Neuronal stem cell (in vitro differentiated cells): Measurements from ENCODE around the gene KRT9.
A peak's percentile ranks its signal among the peaks of the same experiment; 100 is the strongest.

Source experiments
- DNase-seq: peaks from one replicate; pipeline ENCODE4 v3.0.0-alpha.2; 2013; ENCODE audit warnings: low spot score
- H2AFZ ChIP-seq: one replicate; pipeline ENCODE4 v1.6.1; 2013; ENCODE audit warnings: mild to moderate bottlenecking, low read length, inconsistent platforms
- H2AK5ac ChIP-seq: 2 replicates; pipeline ENCODE4 v1.6.1; 2013; ENCODE audit warnings: low read depth, mild to moderate bottlenecking, inconsistent platforms, low read length, moderate library complexity, mixed read lengths
- H2BK120ac ChIP-seq: 2 replicates; pipeline ENCODE4 v1.6.1; 2013; ENCODE audit warnings: low read depth, mild to moderate bottlenecking, inconsistent platforms, low read length, moderate library complexity, mixed read lengths
- H2BK12ac ChIP-seq: one replicate; pipeline ENCODE4 v1.6.1; 2013; ENCODE audit warnings: low read length, inconsistent platforms
- H2BK15ac ChIP-seq: 2 replicates; pipeline ENCODE4 v1.6.1; 2013; ENCODE audit warnings: mild to moderate bottlenecking, low read length, inconsistent platforms, mixed read lengths
- H2BK5ac ChIP-seq: one replicate; pipeline ENCODE4 v1.6.1; 2013; ENCODE audit warnings: inconsistent platforms, mild to moderate bottlenecking, low read length, moderate library complexity
- H3K14ac ChIP-seq: one replicate; pipeline ENCODE4 v1.6.1; 2013; ENCODE audit warnings: low read length, inconsistent platforms
- H3K18ac ChIP-seq: 2 replicates; pipeline ENCODE4 v1.6.1; 2013; ENCODE audit warnings: low read length, inconsistent platforms
- H3K23ac ChIP-seq: 2 replicates; pipeline ENCODE4 v1.6.1; 2013; ENCODE audit warnings: low read depth, mild to moderate bottlenecking, mixed read lengths, low read length, inconsistent platforms; ENCODE audit not compliant: poor library complexity
- H3K27ac ChIP-seq: replicated peaks from 3 replicates; pipeline ENCODE4 v1.5.1; 2013; ENCODE audit warnings: low read length, inconsistent platforms
- H3K27me3 ChIP-seq, 3 experiments: 2 replicates each; pipeline ENCODE4 v1.6.1; 2013; ENCODE audit warnings: low read length in 3 of 3, mild to moderate bottlenecking in 2 of 3, inconsistent platforms in 1 of 3, low read depth in 1 of 3, mixed read lengths in 1 of 3, moderate library complexity in 1 of 3; ENCODE audit not compliant: control insufficient read depth in 3 of 3, insufficient read depth in 3 of 3
- H3K36me3 ChIP-seq, 2 donors: replicated peaks in 1 of 2; 2 replicates each; pipeline ENCODE4 v1.6.1; 2013; ENCODE audit warnings: low read length in 2 of 2; ENCODE audit not compliant: control insufficient read depth in 2 of 2, insufficient read depth in 2 of 2
- H3K4ac ChIP-seq: 2 replicates; pipeline ENCODE4 v1.6.1; 2013; ENCODE audit warnings: inconsistent platforms, mild to moderate bottlenecking, low read length, moderate library complexity
- H3K4me1 ChIP-seq, 2 donors: 1 replicate in 1 of 2; 2 replicates in 1 of 2; pipeline ENCODE4 v1.6.1; 2013; ENCODE audit warnings: low read length in 2 of 2, low read depth in 1 of 2; ENCODE audit not compliant: control insufficient read depth in 2 of 2, insufficient read depth in 1 of 2
- H3K4me2 ChIP-seq: one replicate; pipeline ENCODE4 v1.6.1; 2013; ENCODE audit warnings: mild to moderate bottlenecking, low read length, inconsistent platforms; ENCODE audit not compliant: insufficient read depth, poor library complexity, severe bottlenecking
- H3K4me3 ChIP-seq, 2 donors: 2 replicates each; pipeline ENCODE4 v1.5.1; 2013; ENCODE audit warnings: low read length in 2 of 2, mild to moderate bottlenecking in 2 of 2, inconsistent platforms in 1 of 2, moderate library complexity in 1 of 2
- H3K79me1 ChIP-seq: one replicate; pipeline ENCODE4 v1.6.1; 2013; ENCODE audit warnings: low read depth, mild to moderate bottlenecking, inconsistent platforms, low read length, moderate library complexity
- H3K9ac ChIP-seq: one replicate; pipeline ENCODE4 v1.6.1; 2013; ENCODE audit warnings: mild to moderate bottlenecking, low read depth, low read length, inconsistent platforms; ENCODE audit not compliant: poor library complexity
- H3K9me3 ChIP-seq, 2 donors: replicated peaks in 1 of 2; 2 replicates each; pipeline versions ENCODE3 to v1.6.1; 2013; ENCODE audit warnings: low read length in 2 of 2, mild to moderate bottlenecking in 2 of 2, inconsistent platforms in 1 of 2, low read depth in 1 of 2, mixed read lengths in 1 of 2, moderate library complexity in 1 of 2; ENCODE audit not compliant: control insufficient read depth in 2 of 2, insufficient read depth in 1 of 2
- H4K8ac ChIP-seq: one replicate; pipeline ENCODE4 v1.6.1; 2013; ENCODE audit warnings: low read depth, mild to moderate bottlenecking, inconsistent platforms, low read length, moderate library complexity
- H4K91ac ChIP-seq: one replicate; pipeline ENCODE4 v1.6.1; 2013; ENCODE audit warnings: low read length, low read depth, mild to moderate bottlenecking, inconsistent platforms; ENCODE audit not compliant: poor library complexity
- WGBS, 2 donors: extraction: QIAGEN DNeasy Blood & Tissue Kit; methylation state at CpG; one replicate each; pipeline ENCODE4 v1.1.7; 2013; ENCODE audit warnings: missing lambda C conversion rate in 2 of 2, mixed read lengths in 1 of 2; ENCODE audit not compliant: insufficient read length in 2 of 2, insufficient replicate concordance in 1 of 2; ENCODE audit errors: extremely low coverage in 2 of 2; 5-methylcytosine and 5-hydroxymethylcytosine counted together

The KRT9 gene

DNA sequence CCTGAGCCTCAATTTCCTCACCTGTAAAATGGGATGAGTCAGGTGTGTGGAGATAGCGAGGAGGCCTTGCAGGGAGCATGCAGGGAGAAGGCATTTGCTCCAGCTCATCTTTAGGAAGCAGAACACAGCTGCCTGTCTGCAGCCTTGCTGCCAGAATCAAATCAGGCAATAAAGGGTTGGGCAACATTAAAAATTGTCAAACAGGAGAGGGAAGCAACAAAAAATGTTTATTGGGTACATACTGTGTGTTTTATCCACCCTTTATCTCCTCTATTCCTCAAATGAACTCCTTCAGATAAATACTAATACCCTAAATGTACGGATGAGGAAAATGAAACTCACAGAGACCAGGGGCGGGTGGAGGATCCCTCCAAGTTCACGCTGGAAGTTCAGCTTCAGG lies 28.5 kb upstream of the KRT9 start:
- Histone ChIP-seq H3K79me1 (no peaks in the 10 kb centered on the region), H3K4ac (no peak overlapping the region), H2BK15ac (no peak overlapping the region), H3K4me1 (peaks cover 0 to 5% of the 10 kb centered on the region in 2 donors), H2AK5ac (no peak overlapping the region), H2BK12ac (no peak overlapping the region), H3K36me3 (no peaks in the 10 kb centered on the region), H3K4me3 (no peak overlapping the region), H4K8ac (no peak overlapping the region), H3K23ac (no peak overlapping the region), H2BK5ac (no peak overlapping the region), H3K14ac (no peak overlapping the region), H3K27ac (no peak overlapping the region), H4K91ac (no peak overlapping the region), H3K27me3 (peaks cover 0 to 9% (median 0%) of the 10 kb centered on the region in 3 experiments), H3K9me3 (no peaks in the 10 kb centered on the region), H3K18ac (no peak overlapping the region), H2AFZ (no peak overlapping the region), H3K4me2 (no peak overlapping the region), H3K9ac (no peak overlapping the region), H2BK120ac (no peak overlapping the region)
- DNase-seq = no peak
- WGBS, 2 donors = no CpG with 5 or more reads among the region's 4 CpGs

DNA sequence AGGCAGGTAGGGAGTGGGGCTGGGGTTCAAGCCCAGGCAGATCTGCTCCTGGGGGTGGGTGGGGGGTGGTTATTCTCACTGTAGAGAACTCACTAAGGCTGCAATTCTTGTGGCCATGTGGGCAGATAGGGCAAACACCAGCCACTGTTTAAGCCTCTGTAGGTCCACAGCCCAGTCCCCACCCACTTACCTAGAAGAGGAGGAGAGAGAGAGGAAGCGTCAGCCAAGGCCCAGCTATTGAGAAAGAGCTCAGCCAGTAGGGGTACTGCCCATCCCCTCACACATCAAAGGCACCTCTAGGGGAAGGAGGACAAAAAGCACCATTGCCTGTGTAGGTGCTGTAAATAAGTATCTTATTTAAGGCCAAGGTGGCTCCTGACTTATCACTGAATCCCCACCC lies 27.8 kb upstream of the KRT9 start:
- H2AFZ ChIP-seq = no peak overlapping the region
- DNase-seq = no peak
- H2AK5ac ChIP-seq = no peak overlapping the region
- no CpG with 5 or more reads among the region's 1 CpG for WGBS, 2 donors
- H3K27ac ChIP-seq = no peak overlapping the region
- no peak overlapping the region for H3K9ac ChIP-seq
- H3K27me3 ChIP-seq = peaks cover 0 to 9% (median 0%) of the 10 kb centered on the region in 3 experiments
- no peak overlapping the region for H4K8ac ChIP-seq
- H3K36me3 ChIP-seq = no peaks in the 10 kb centered on the region
- H3K4me2 ChIP-seq = no peak overlapping the region
- no peak overlapping the region for H3K23ac ChIP-seq
- no peak overlapping the region for H2BK120ac ChIP-seq
- no peaks in the 10 kb centered on the region for H3K79me1 ChIP-seq
- H2BK5ac ChIP-seq = no peak overlapping the region
- H3K14ac ChIP-seq = no peak overlapping the region
- no peak overlapping the region for H2BK12ac ChIP-seq
- no peak overlapping the region for H2BK15ac ChIP-seq
- H3K9me3 ChIP-seq = no peaks in the 10 kb centered on the region
- no peak overlapping the region for H3K4me3 ChIP-seq
- no peak overlapping the region for H4K91ac ChIP-seq
- H3K18ac ChIP-seq = no peak overlapping the region
- H3K4ac ChIP-seq = no peak overlapping the region
- peaks cover 0 to 5% of the 10 kb centered on the region in 2 donors for H3K4me1 ChIP-seq

DNA sequence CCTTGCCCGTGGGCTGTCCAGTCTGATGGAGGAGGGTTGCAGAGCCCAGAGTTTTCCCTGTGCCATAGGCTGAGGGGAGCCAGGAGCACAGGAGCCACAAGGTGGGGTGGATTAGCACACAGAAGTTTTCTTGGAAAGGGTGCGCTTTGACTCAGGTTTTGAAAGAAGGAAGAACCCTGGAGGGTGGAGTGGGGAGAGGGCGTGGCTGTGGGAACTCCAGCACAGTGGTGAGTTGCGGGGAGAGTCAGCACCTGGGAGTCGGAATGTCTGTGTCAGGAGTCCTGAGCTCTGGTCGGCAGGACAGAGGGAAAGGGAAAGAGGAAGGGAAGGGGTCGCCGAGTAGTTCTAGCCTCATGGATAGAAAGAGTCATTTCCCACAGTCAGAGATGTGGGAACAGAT lies 23.7 kb upstream of the KRT9 start:
- no CpG with 5 or more reads among the region's 8 CpGs for WGBS, 2 donors
- Histone ChIP-seq H4K8ac (no peak overlapping the region), H3K79me1 (no peaks in the 10 kb centered on the region)

DNA sequence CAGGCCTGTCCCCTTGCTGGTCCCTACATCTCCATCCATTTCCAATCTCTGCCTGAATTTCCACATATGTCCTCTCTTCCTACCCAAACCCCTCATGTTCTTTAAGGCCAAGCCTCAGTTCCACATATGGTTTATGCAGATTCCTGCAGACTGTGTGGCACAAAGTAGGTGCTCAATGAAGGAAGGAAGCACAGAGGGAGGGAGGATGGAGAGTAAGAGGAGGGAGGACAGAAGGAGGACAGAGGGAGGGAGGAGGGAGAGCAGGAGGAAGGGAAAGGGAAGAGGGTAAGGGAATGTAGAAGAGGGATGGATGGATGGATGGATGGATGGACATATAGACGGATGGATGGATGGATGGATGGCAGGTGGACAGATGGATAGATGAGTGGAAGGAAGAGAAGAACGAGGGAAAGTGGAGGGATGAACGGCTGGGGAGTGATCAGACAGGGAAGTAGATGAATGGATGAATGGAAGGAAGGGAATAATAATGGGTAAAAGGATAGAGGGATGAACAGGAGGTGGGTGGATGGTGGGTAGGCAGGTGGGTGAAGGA lies 22.6 kb upstream of the KRT9 start:
- H2BK120ac ChIP-seq = no peak overlapping the region

More for the DNA sequence above, 23.7 kb upstream of the KRT9 start:
- Histone ChIP-seq H3K4ac (no peak overlapping the region), H2AK5ac (no peak overlapping the region), H3K18ac (no peak overlapping the region), H3K4me3 (no peak overlapping the region), H3K4me2 (no peak overlapping the region), H2BK120ac (no peak overlapping the region), H4K91ac (no peak overlapping the region), H3K4me1 (peaks cover 0 to 4% of the 10 kb centered on the region in 2 donors), H3K27ac (no peak overlapping the region), H2BK15ac (no peak overlapping the region), H3K14ac (no peak overlapping the region), H3K27me3 (peaks cover 0 to 12% (median 0%) of the 10 kb centered on the region in 3 experiments), H3K23ac (no peak overlapping the region), H3K9me3 (no peaks in the 10 kb centered on the region), H3K9ac (no peak overlapping the region), H2AFZ (no peak overlapping the region), H2BK5ac (no peak overlapping the region), H2BK12ac (no peak overlapping the region), H3K36me3 (no peaks in the 10 kb centered on the region)
- DNase-seq = no peak

More for the DNA sequence above, 22.6 kb upstream of the KRT9 start:
- H3K4me2 ChIP-seq = no peak overlapping the region
- H3K36me3 ChIP-seq = no peaks in the 10 kb centered on the region
- peaks cover 0 to 4% of the 10 kb centered on the region in 2 donors for H3K4me1 ChIP-seq
- no peaks in the 10 kb centered on the region for H3K9me3 ChIP-seq
- H4K91ac ChIP-seq = no peak overlapping the region
- H3K4ac ChIP-seq = no peak overlapping the region
- WGBS, 2 donors = 90% methylated on average over 2 of the region's 3 CpGs; no CpG with 5 or more reads in 1 of the 2 donors
- DNase-seq = no peak
- peaks cover 0 to 14% (median 0%) of the 10 kb centered on the region in 3 experiments for H3K27me3 ChIP-seq
- H2BK15ac ChIP-seq = no peak overlapping the region
- H3K4me3 ChIP-seq = peak overlapping the region in 1 of 2 donors; percentile 40
- H3K27ac ChIP-seq = no peak overlapping the region
- H4K8ac ChIP-seq = no peak overlapping the region
- no peak overlapping the region for H3K9ac ChIP-seq
- H2AK5ac ChIP-seq = no peak overlapping the region
- no peak overlapping the region for H2AFZ ChIP-seq
- H3K79me1 ChIP-seq = no peaks in the 10 kb centered on the region
- H3K14ac ChIP-seq = no peak overlapping the region
- no peak overlapping the region for H3K18ac ChIP-seq
- H2BK5ac ChIP-seq = no peak overlapping the region
- H3K23ac ChIP-seq = no peak overlapping the region
- no peak overlapping the region for H2BK12ac ChIP-seq
